GM19463 (cell line): ENCODE data around the gene CEP120.

Experiments
- ATAC-seq: cut with Tn5 transposase; IDR thresholded peaks from one replicate; pipeline ENCODE4 v1.9.1; 2021; ENCODE audit warnings: mild to moderate bottlenecking, moderate library complexity; ENCODE audit not compliant: unreplicated experiment

CEP120 gene

GRCh38 chr5:123304777-123305316 is 118.4 kb downstream of the CEP120 start:
- ATAC-seq: no peak

DNA sequence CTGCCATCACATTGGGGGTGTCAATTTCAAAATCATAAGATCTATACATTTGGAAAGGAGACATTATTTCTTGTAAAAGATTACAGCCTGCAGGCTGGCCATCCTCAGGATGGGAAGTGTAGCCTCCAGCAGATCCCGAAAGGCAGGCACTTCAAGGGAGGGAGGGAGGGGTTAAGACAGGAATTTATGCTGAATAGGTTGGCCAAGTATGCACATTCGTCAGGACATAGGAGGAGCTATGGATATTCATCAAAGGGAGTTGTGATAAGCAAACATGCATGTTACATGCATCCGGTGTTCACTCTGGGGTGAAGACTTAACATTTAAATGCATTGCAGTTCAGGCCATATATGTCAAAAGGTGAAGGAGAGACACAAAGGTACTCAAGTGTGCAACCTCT is 119.4 kb downstream of the CEP120 start:
- no peak for ATAC-seq

- no peak for ATAC-seq
These were observed 122.9 kb downstream of the CEP120 start for GRCh38 chr5:123300266-123300665.

DNA sequence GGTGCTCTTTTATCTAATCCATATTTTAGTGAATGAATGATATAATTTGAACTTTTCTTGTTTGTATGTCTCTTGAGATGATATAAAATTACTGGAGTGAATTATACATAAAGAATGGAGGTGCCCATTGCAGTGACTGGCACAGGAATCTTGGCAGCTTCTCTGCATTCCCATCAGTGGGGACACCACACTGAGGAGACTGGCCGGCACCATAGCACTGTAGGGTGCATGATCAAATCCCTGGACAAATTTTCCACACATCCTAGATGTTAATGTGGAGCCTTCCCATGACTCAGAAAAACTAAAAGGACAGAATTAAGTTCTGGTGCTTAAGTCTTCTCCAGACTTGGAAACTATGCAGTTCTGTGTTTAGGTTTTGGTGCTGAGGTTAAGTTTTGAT is 124.1 kb downstream of the CEP120 start:
- ATAC-seq: no peak

GRCh38 chr5:123298335-123299030 is 124.7 kb downstream of the CEP120 start:
- ATAC-seq: no peak

DNA sequence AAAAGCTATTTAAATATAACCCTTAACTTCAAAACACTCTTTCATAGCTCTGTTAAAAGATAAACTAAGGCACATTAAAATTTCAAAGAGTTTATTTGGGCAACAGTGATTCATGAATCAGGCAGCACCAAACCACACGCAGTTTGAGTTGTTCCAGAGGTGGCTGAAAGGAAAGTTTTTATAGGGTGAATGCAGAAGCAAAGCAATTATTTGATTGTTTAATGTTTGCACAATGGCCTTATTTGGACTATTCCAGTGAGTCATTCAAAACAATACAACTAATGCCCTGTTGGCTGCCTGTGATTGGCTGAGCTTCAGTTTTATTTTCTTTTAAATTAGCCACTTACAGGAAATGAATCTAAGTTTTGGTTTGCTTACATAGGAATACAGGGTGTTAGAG is 125.3 kb downstream of the CEP120 start:
- no peak for ATAC-seq

DNA sequence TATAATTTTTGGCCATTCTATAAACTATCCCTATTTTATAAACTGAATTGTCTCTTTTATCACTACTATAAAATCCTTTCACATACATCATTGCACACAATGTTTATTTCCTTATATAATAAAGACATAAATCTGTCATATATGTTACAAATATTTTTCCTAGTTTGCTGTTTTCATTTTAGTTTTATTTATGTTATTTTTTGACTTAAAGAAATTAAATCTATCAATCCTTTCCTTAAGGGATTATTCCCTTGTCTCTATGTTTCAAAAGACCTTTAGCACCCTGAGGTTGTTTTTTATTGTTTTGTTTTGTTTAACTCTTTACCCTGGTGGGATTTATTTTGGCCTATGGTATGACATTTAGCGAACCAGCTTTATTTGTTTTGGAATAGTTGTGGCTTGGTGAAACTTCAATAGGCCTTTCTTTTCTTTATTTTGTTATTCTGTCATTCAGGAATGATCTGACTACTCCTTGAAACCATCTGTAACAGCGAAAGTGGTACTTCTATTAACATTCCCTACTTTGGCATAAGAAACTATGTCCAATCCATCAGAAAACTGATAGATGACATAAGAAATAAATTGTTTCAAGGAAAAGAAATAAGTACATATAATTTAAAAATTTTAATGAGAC is 125.9 kb downstream of the CEP120 start:
- no peak for ATAC-seq
